K562 (cell line): ENCODE results near the gene FAF2. TPM values are rescaled to one million over a fixed set of nuclear protein-coding genes. Genes with fewer than 3 reads are reported as not detected.

Experiments used
- ATAC-seq: fragments of 200-7000 bp; cut with Tn5 transposase; 3 replicates; pipeline ENCODE4 v1.9.1; 2020; ENCODE audit warnings: moderate library complexity
- BruUV-seq: library from RNA; stranded (reverse); fragments of 400-500 nt; replicated peaks from 2 replicates; lab custom pipeline; 2021; lab: Mats Ljungman, UMichigan
- CTCF ChIA-PET: fragments of 300-600 bp; formaldehyde crosslinking; extraction: SDS; loops from one replicate; lab custom pipeline; 2021; ENCODE audit warnings: low intra/inter-chr PET ratio; lab: Yijun Ruan, JAX
- POLR2A ChIA-PET: fragments of 300-600, 350-650 bp; sonication (Branson Sonifier 250); formaldehyde crosslinking; extraction: SDS; loops from one replicate; lab custom pipeline; 2021; ENCODE audit warnings: antibody characterized with exemption, inconsistent platforms; lab: Yijun Ruan, JAX
- DNase-seq, 4 experiments: peaks; one replicate each; pipeline versions ENCODE4 v3.0.0 to v3.0.0-alpha.2; 2011 to 2018; ENCODE audit warnings: low spot score in 3 of 4, mixed read lengths in 3 of 4; ENCODE audit errors: extremely low read depth in 1 of 4
- FAIRE-seq: peaks from 2 replicates; lab custom pipeline; 2011; peaks lifted over from hg19 to GRCh38; lab: Jason Lieb, UNC
- H2AFZ ChIP-seq: 2 replicates; pipeline ENCODE4 v1.6.0; 2011; ENCODE audit warnings: low read depth, low read length, control low read depth, inconsistent platforms
- H3K27ac ChIP-seq: fragments of 200-600 bp; 3 replicates; pipeline ENCODE4 v1.8.0; 2011; ENCODE audit warnings: low read depth, mild to moderate bottlenecking, control low read depth, inconsistent platforms, low read length, moderate library complexity, mixed read lengths; ENCODE audit errors: extremely low read depth
- H3K27me3 ChIP-seq, 2 experiments: fragments of 300-600 bp in 1 of 2; 2 replicates in 1 of 2; 3 replicates in 1 of 2; pipeline versions ENCODE4 v1.6.0 to v1.8.0; 2011; ENCODE audit warnings: inconsistent platforms in 2 of 2, low read length in 2 of 2, mild to moderate bottlenecking in 1 of 2, mixed read lengths in 1 of 2, moderate library complexity in 1 of 2; ENCODE audit not compliant: control insufficient read depth in 2 of 2, insufficient read depth in 2 of 2
- H3K36me3 ChIP-seq: fragments of 300-600 bp; 3 replicates; pipeline ENCODE4 v1.8.0; 2011; ENCODE audit warnings: mild to moderate bottlenecking, low read length, inconsistent platforms; ENCODE audit not compliant: control insufficient read depth, insufficient read depth
- H3K4me1 ChIP-seq, 2 experiments: fragments of 200-600 bp in 1 of 2; replicated peaks in 1 of 2; 2 replicates in 1 of 2; 3 replicates in 1 of 2; pipeline versions ENCODE4 v1.5.1 to v1.8.0; 2011; ENCODE audit warnings: inconsistent platforms in 2 of 2, low read length in 2 of 2, mild to moderate bottlenecking in 1 of 2, mixed read lengths in 1 of 2, moderate library complexity in 1 of 2; ENCODE audit not compliant: control insufficient read depth in 2 of 2, insufficient read depth in 2 of 2
- H3K4me2 ChIP-seq: 2 replicates; pipeline ENCODE4 v1.6.1; 2011; ENCODE audit warnings: low read length, control low read depth, inconsistent platforms, mixed read lengths; ENCODE audit not compliant: insufficient read depth
- H3K4me3 ChIP-seq: fragments of 200-600 bp; sonication (generic), shearing (Covaris generic); 2 replicates; pipeline ENCODE4 v1.5.1; 2016; ENCODE audit warnings: control low read depth, inconsistent platforms
- H3K79me2 ChIP-seq: fragments of 200-600 bp; 3 replicates; pipeline ENCODE4 v1.8.0; 2011; ENCODE audit warnings: low read length, inconsistent platforms; ENCODE audit not compliant: control insufficient read depth, insufficient read depth
- H3K9ac ChIP-seq, 2 experiments: 2 replicates each; pipeline versions ENCODE4 v1.6.0 to v1.6.1; 2011; ENCODE audit warnings: low read depth in 2 of 2, low read length in 2 of 2, control low read depth in 1 of 2, inconsistent platforms in 1 of 2, mild to moderate bottlenecking in 1 of 2, mixed read lengths in 1 of 2; ENCODE audit not compliant: insufficient read depth in 1 of 2
- H3K9me1 ChIP-seq: one replicate; pipeline ENCODE4 v1.6.0; 2011; ENCODE audit warnings: inconsistent platforms, mild to moderate bottlenecking, low read length, moderate library complexity; ENCODE audit not compliant: control insufficient read depth, insufficient read depth
- H3K9me3 ChIP-seq: replicated peaks from 2 replicates; pipeline ENCODE4 v1.5.1; 2011; ENCODE audit warnings: low read depth, low read length, inconsistent platforms; ENCODE audit not compliant: control insufficient read depth, insufficient read depth
- H4K20me1 ChIP-seq: replicated peaks from 2 replicates; pipeline ENCODE4 v1.6.1; 2011; ENCODE audit warnings: low read length, inconsistent platforms, mixed read lengths; ENCODE audit not compliant: control insufficient read depth, insufficient read depth
- BRD9 ChIP-seq: fragments of 450-650 bp; IDR thresholded peaks from 2 replicates; pipeline ENCODE4 v1.6.1; 2018; ENCODE audit warnings: low read depth; ENCODE audit not compliant: partially characterized antibody
- CTCF ChIP-seq, 3 experiments: IDR thresholded peaks in 2 of 3; conservative IDR thresholded peaks in 1 of 3; 2 replicates each; pipeline ENCODE4 v1.5.1; 2011 to 2012; ENCODE audit warnings: low read length in 3 of 3, mild to moderate bottlenecking in 3 of 3, control low read depth in 2 of 3, improper control_type of control experiment in 1 of 3, inconsistent platforms in 1 of 3, low read depth in 1 of 3, mixed read lengths in 1 of 3, moderate library complexity in 1 of 3; ENCODE audit not compliant: insufficient read depth in 2 of 3
- FOXJ3 ChIP-seq: sonication (generic); formaldehyde crosslinking; IDR thresholded peaks from 2 replicates; pipeline ENCODE4 v1.4.0; 2020; ENCODE audit warnings: mild to moderate bottlenecking, missing genetic modification reagents
- KDM2B ChIP-seq: fragments of 250-450 bp; sonication (Bioruptor Pico); IDR thresholded peaks from 2 replicates; pipeline ENCODE4 v1.8.0; 2021; ENCODE audit warnings: mild to moderate bottlenecking, moderate library complexity
- L3MBTL2 ChIP-seq: fragments of 450-650 bp; IDR thresholded peaks from 2 replicates; pipeline ENCODE4 v1.6.1; 2016; ENCODE audit warnings: mild to moderate bottlenecking, moderate library complexity
- MAFF ChIP-seq: IDR thresholded peaks from 2 replicates; pipeline ENCODE4 v1.6.1; 2012; ENCODE audit warnings: low read length, improper control_type of control experiment
- PTRF ChIP-seq: fragments of 450-650 bp; IDR thresholded peaks from 2 replicates; pipeline ENCODE4 v1.6.1; 2016; ENCODE audit warnings: mild to moderate bottlenecking, missing genetic modification characterization, missing compliant biosample characterization
- ZBTB33 ChIP-seq: sonication (generic); formaldehyde crosslinking; IDR thresholded peaks from 2 replicates; pipeline ENCODE4 v1.8.1; 2023; ENCODE audit warnings: mild to moderate bottlenecking, missing genetic modification reagents
- WGBS: fragments of 100-300 bp; shearing (Covaris generic); methylation state at CpG from one replicate; pipeline ENCODE4 v1.1.6; 2016; ENCODE audit warnings: low coverage, mixed read lengths; ENCODE audit not compliant: insufficient coverage; ENCODE audit errors: missing lambda C conversion rate; 5-methylcytosine and 5-hydroxymethylcytosine counted together
- in situ Hi-C: fragments of 300-500 bp; cut with MboI; formaldehyde crosslinking; loops from 4 replicates; pipeline ENCODE4 v1.15.0; 2018; ENCODE audit warnings: inconsistent platforms, mixed read lengths
- intact Hi-C: fragments of 100-400 bp; cut with micrococcal nuclease; formaldehyde crosslinking; loops from 2 replicates; pipeline ENCODE4 v1.14.2; 2022
- polyA plus RNA-seq, 8 experiments: library from polyadenylated mRNA; depleted of rRNA in 4 of 8; stranded (reverse) in 5 of 8; unstranded in 3 of 8; fragments of >200 nt; fragmentation: Nextera tagmentation in 2 of 8; fragmentation: Illumina TruSeq in 1 of 8; extraction: Ambion mirVana in 2 of 8; extraction: Trizol in 1 of 8; gene quantifications; 2 replicates each; pipeline versions ENCODE4 v1.2.1 to v1.2.3, GENCODE V29; 2011 to 2014; ENCODE audit warnings: inconsistent platforms in 1 of 8, missing spikeins in 1 of 8
- total RNA-seq, 7 experiments: library from RNA; depleted of rRNA in 6 of 7; stranded (reverse); fragments of >200 nt in 6 of 7; fragmentation: Illumina TruSeq in 2 of 7; extraction: Trizol in 2 of 7; gene quantifications; 2 replicates each; pipeline versions ENCODE4 v1.2.1 to v1.2.3, GENCODE V29; 2011 to 2021; ENCODE audit warnings: low replicate concordance in 1 of 7
- TF ChIP-seq, protein P1 (sequence below): fragments of 250-450 bp; sonication (Bioruptor Pico); IDR thresholded peaks from 2 replicates; pipeline ENCODE4 v1.5.0; 2020; ENCODE audit warnings: mild to moderate bottlenecking
- TF ChIP-seq, protein P2 (sequence below), 3 experiments: fragments of 200-800 bp in 1 of 3; fragments of 250-450 bp in 1 of 3; fragments of 450-650 bp in 1 of 3; sonication (Bioruptor Pico) in 1 of 3; sonication (Bioruptor generic) in 1 of 3; formaldehyde crosslinking in 1 of 3; IDR thresholded peaks; 2 replicates each; pipeline versions ENCODE4 v1.6.1 to v1.8.0; 2016 to 2022; ENCODE audit warnings: mild to moderate bottlenecking in 2 of 3, missing genetic modification characterization in 2 of 3, missing compliant biosample characterization in 1 of 3, moderate library complexity in 1 of 3

Gene FAF2
- total and polyA plus RNA-seq, 9 of the 15 experiments (the other 6 are each of a cell fraction or from before 2014, with no cell fraction given): 25.0 to 44.6 (median 36.1) TPM

GRCh38 chr5:176447591-176447977 lies 601 bp upstream of the FAF2 start:
- POLR2A ChIA-PET: interaction anchor here (0.6 to 3.2 kb wide), 15 partner anchors 9 to 119 kb away, joined by 3 to 22 read pairs (median 4); partner anchors contain the start of genes CLTB and RNF44
- 1% methylated on average over 30 of the region's 34 CpGs for WGBS
- H3K27me3 ChIP-seq: no peaks in the 10 kb centered on the region
- DNase-seq (peak in 3 of 4 experiments; percentile 44 to 58 (median 56)), ATAC-seq (peak; percentile 46), FAIRE-seq (no peak)
- H3K9me1 ChIP-seq: no peaks in the 10 kb centered on the region
- no peaks in the 10 kb centered on the region for H4K20me1 ChIP-seq
- peaks cover 46% of the 10 kb centered on the region for H3K79me2 ChIP-seq
- peaks cover 15% of the 10 kb centered on the region for H3K36me3 ChIP-seq
- H3K27ac ChIP-seq: peak overlapping the region; percentile 91
- peak overlapping the region; percentile 90 to 99 for H3K9ac ChIP-seq
- peak overlapping the region; percentile 88 for H3K4me3 ChIP-seq
- H2AFZ ChIP-seq: peak overlapping the region; percentile 93
- BruUV-seq: TSS peak; percentile 97
- H3K9me3 ChIP-seq: no peaks in the 10 kb centered on the region
- intact Hi-C loops (no loop called here), in situ Hi-C loops (no loop called here)
- peak overlapping the region; percentile 85 for H3K4me2 ChIP-seq
- CTCF ChIA-PET: interaction anchor here (0.5 to 1.0 kb wide), 3 partner anchors 67 to 96 kb away, joined by 3 to 5 read pairs (median 3); no protein-coding TSS in a partner anchor
- peaks cover 6 to 21% of the 10 kb centered on the region in 2 experiments; a peak in 4 of 5 replicates for H3K4me1 ChIP-seq
- TF ChIP-seq, protein P1, sequence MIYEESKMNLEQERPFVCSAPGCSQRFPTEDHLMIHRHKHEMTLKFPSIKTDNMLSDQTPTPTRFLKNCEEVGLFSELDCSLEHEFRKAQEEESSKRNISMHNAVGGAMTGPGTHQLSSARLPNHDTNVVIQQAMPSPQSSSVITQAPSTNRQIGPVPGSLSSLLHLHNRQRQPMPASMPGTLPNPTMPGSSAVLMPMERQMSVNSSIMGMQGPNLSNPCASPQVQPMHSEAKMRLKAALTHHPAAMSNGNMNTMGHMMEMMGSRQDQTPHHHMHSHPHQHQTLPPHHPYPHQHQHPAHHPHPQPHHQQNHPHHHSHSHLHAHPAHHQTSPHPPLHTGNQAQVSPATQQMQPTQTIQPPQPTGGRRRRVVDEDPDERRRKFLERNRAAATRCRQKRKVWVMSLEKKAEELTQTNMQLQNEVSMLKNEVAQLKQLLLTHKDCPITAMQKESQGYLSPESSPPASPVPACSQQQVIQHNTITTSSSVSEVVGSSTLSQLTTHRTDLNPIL (CRISPR knock-in tag): no peak
- TF ChIP-seq KDM2B (CRISPR knock-in tag): peak; percentile 14; the same call in 1 of the 2 replicates
- TF ChIP-seq, protein P2, sequence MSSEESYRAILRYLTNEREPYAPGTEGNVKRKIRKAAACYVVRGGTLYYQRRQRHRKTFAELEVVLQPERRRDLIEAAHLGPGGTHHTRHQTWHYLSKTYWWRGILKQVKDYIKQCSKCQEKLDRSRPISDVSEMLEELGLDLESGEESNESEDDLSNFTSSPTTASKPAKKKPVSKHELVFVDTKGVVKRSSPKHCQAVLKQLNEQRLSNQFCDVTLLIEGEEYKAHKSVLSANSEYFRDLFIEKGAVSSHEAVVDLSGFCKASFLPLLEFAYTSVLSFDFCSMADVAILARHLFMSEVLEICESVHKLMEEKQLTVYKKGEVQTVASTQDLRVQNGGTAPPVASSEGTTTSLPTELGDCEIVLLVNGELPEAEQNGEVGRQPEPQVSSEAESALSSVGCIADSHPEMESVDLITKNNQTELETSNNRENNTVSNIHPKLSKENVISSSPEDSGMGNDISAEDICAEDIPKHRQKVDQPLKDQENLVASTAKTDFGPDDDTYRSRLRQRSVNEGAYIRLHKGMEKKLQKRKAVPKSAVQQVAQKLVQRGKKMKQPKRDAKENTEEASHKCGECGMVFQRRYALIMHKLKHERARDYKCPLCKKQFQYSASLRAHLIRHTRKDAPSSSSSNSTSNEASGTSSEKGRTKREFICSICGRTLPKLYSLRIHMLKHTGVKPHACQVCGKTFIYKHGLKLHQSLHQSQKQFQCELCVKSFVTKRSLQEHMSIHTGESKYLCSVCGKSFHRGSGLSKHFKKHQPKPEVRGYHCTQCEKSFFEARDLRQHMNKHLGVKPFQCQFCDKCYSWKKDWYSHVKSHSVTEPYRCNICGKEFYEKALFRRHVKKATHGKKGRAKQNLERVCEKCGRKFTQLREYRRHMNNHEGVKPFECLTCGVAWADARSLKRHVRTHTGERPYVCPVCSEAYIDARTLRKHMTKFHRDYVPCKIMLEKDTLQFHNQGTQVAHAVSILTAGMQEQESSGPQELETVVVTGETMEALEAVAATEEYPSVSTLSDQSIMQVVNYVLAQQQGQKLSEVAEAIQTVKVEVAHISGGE (CRISPR knock-in tag; IDR thresholded peaks at IDR 0.05): peak in 1 of 3 experiments; percentile 8; a peak in 1 of 6 replicates
- TF ChIP-seq BRD9: peak; percentile 13
- no peak for TF ChIP-seq MAFF
- TF ChIP-seq PTRF (tag): no peak
- TF ChIP-seq CTCF (IDR thresholded peaks at IDR 0.05 in 2 of 3, conservative IDR thresholded peaks at IDR 0.05 in 1 of 3; ENCODE audit: insufficient read depth in 2 of 3, low read depth in 1 of 3, low read length in 3 of 3): 0 out of 6 replicates have a peak, but pooled peaks of 1 of the 3 experiments have one; percentile 20
- TF ChIP-seq L3MBTL2: peak; percentile 44; the same call in 1 of the 2 replicates
- no peak for TF ChIP-seq FOXJ3 (CRISPR knock-in tag)
- no peak for TF ChIP-seq ZBTB33
